RWPE1 (cell line): ENCODE measurements around the gene TMEM151A.
"Not testable (repeated sequence)": the region's sequence is repeated elsewhere in the genome, so short reads cannot be mapped to it uniquely, and the experiment has no call there.

Experiments used
- CTCF ChIA-PET: fragments of 350-600 bp; sonication (Branson Sonifier 250); formaldehyde crosslinking; extraction: SDS; loops from one replicate; lab custom pipeline; 2021; lab: Yijun Ruan, JAX
- POLR2A ChIA-PET: fragments of 400-600 bp; formaldehyde crosslinking; extraction: SDS; loops from one replicate; lab custom pipeline; 2020; ENCODE audit warnings: antibody characterized with exemption; ENCODE audit not compliant: low non-redundant PET; lab: Yijun Ruan, JAX
- DNase-seq: peaks from one replicate; pipeline ENCODE4 v3.0.0; 2012; ENCODE audit warnings: low spot score
- H3K27ac ChIP-seq: fragments of 450-650 bp; 2 replicates; pipeline ENCODE4 v1.5.1; 2017
- TF ChIP-seq, protein P1 (sequence below): fragments of 450-650 bp; conservative IDR thresholded peaks from 2 replicates; pipeline ENCODE4 v1.5.1; 2017; ENCODE audit warnings: low read depth, mild to moderate bottlenecking

Gene TMEM151A

DNA sequence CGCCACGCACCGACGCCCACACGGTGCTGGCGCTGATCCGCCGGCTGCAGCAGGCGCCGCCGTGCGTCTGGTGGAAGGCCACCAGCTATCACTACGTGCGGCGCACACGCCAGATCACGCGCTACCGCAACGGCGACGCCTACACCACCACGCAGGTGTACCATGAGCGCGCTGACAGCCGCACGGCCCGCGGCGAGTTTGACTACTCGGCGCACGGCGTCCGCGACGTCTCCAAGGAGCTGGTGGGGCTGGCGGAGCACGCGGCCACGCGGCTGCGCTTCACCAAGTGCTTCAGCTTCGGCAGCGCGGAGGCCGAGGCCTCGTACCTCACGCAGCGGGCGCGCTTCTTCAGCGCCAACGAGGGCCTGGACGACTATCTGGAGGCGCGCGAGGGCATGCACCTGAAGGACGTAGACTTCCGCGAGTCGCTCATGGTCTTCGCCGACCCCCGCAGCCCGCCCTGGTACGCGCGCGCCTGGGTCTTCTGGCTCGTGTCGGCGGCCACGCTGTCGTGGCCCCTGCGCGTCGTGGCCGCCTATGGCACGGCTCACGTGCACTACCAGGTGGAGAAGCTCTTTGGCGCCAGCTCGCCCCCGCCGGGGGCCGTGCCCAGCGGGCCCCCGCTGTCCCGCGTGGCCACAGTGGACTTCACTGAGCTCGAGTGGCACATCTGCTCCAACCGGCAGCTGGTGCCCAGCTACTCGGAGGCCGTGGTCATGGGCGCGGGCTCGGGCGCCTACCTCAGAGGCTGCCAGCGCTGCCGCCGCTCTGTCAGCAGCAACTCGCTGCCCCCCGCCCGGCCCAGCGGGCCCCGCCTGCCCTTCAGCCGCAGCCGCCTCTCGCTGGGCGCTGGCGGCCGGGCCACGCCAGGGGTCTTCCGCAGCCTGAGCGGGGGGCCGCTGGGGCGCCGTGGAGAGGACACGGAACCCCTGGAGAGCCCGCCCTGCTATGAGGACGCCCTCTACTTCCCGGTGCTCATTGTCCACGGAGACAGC is 3.2 kb downstream of the TMEM151A start:
- POLR2A ChIA-PET, result no interaction called here
- CTCF ChIA-PET, result interaction anchor here (0.6 to 2.6 kb wide), 3 partner anchors 12 to 422 kb away, joined by 4 to 6 read pairs (median 5); no protein-coding TSS in a partner anchor
- TF ChIP-seq, protein P1, sequence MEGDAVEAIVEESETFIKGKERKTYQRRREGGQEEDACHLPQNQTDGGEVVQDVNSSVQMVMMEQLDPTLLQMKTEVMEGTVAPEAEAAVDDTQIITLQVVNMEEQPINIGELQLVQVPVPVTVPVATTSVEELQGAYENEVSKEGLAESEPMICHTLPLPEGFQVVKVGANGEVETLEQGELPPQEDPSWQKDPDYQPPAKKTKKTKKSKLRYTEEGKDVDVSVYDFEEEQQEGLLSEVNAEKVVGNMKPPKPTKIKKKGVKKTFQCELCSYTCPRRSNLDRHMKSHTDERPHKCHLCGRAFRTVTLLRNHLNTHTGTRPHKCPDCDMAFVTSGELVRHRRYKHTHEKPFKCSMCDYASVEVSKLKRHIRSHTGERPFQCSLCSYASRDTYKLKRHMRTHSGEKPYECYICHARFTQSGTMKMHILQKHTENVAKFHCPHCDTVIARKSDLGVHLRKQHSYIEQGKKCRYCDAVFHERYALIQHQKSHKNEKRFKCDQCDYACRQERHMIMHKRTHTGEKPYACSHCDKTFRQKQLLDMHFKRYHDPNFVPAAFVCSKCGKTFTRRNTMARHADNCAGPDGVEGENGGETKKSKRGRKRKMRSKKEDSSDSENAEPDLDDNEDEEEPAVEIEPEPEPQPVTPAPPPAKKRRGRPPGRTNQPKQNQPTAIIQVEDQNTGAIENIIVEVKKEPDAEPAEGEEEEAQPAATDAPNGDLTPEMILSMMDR, result no peak
- H3K27ac ChIP-seq, result no peak overlapping the region
- DNase-seq, result no peak

- no peak overlapping the region for H3K27ac ChIP-seq
- TF ChIP-seq, protein P1, result no peak
- CTCF ChIA-PET, result interaction anchor here (0.8 to 1.2 kb wide), 3 partner anchors 14 to 275 kb away, joined by 4 to 5 read pairs (median 5); no protein-coding TSS in a partner anchor
- POLR2A ChIA-PET, result interaction anchor here (0.7 kb wide), 1 partner anchor 15 kb away, joined by 4 read pairs; no protein-coding TSS in a partner anchor
- DNase-seq, result no peak
These were observed 5.9 kb downstream of the TMEM151A start for GRCh38 chr11:66297610-66298009.

DNA sequence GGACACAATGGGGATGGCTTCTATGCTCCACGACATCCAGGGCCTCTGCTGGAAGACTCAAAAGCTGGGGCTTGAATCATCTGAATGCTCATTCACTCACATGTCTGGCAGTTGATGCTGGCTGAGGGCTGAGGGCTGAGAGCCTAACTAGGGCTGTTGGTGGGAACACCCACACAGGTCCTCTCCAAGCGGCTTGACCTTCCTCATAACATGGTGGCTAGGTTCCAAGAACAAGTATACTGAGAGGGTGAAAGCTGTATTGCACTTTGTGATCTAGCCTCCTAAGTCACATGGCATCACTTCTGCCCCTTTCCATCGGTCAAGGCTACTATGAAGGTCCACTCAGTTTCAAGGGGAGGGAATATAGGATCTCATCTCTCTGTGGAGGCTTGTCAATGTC is 7.5 kb downstream of the TMEM151A start:
- TF ChIP-seq, protein P1, result no peak
- CTCF ChIA-PET, result interaction anchor here (1.0 kb wide), 1 partner anchor 12 kb away, joined by 6 read pairs; no protein-coding TSS in a partner anchor
- POLR2A ChIA-PET, result no interaction called here
- no peak for DNase-seq
- H3K27ac ChIP-seq, result no peak overlapping the region

- H3K27ac ChIP-seq, result no peak overlapping the region
- DNase-seq, result no peak
- ChIA-PET CTCF (interaction anchor here (0.9 kb wide), 1 partner anchor 9 kb away, joined by 4 read pairs; no protein-coding TSS in a partner anchor), POLR2A (no interaction called here)
- TF ChIP-seq, protein P1, result no peak
These were observed 11.0 kb downstream of the TMEM151A start for GRCh38 chr11:66302656-66303055.

GRCh38 chr11:66309475-66309874 is 17.8 kb downstream of the TMEM151A start:
- no peak overlapping the region for H3K27ac ChIP-seq
- DNase-seq, result no peak
- TF ChIP-seq, protein P1, result no peak
- ChIA-PET POLR2A (no interaction called here), CTCF (interaction anchor here (0.7 kb wide), 1 partner anchor 78 kb away, joined by 3 read pairs; no protein-coding TSS in a partner anchor)

DNA sequence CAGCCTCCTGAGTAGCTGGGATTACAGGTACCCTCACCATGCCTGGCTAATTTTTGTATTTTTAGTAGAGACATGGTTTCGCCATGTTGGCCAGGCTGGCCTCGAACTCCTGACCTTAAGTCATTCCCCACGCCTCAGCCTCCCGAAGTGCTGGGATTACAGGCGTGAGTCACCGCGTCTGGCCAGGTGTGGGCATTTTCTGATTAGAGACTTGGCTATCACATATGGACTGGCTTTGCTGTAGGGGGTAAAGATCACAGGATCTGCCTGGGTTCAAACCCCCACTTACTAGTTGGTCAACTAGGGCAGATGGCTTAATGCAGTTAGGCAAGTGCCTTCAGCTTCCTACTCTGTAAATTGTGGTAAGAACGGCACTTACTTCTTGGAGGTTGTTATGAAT is 18.6 kb downstream of the TMEM151A start:
- ChIA-PET CTCF (interaction anchor here (1.5 kb wide), 1 partner anchor 75 kb away, joined by 24 read pairs; no protein-coding TSS in a partner anchor), POLR2A (interaction anchor here (0.7 kb wide), 1 partner anchor 111 kb away, joined by 3 read pairs; no protein-coding TSS in a partner anchor)
- TF ChIP-seq, protein P1, result no peak
- no peak for DNase-seq
- H3K27ac ChIP-seq, result no peak overlapping the region

DNA sequence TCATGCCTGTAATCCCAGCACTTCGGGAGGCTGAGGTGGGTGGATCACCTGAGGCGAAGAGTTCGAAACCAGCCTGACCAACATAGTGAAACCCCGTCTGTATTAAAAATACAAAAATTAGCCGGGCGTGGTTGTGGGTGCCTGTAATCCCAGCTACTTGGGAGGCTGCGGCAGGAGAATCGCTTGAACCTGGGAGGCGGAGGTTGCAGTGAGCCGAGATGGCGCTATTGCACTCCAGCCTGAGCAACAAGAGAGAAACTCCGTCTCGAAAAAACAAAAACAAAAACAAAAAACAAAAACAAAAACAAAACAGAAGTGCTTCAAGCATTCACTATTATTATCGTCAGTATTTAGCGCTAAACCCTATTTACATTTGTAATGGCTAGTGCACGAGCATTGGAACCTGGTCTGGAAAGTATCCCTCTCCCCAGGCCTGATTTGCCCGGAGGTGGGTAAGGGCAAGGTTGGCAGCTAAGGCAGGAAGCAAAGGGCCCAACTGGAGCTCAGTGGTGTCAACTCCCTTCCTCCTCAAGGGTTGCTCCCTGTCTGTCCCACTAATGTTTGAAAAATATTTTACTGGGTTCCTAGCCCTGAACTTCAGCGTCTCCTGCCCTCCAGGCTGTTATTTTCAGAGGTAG is 19.2 kb downstream of the TMEM151A start:
- POLR2A ChIA-PET, result interaction anchor here (0.7 to 2.0 kb wide), 2 partner anchors 75 to 110 kb away, joined by 3 to 5 read pairs; no protein-coding TSS in a partner anchor
- not testable (repeated sequence) for DNase-seq
- H3K27ac ChIP-seq, result peak overlapping the region; percentile 93
- CTCF ChIA-PET, result interaction anchor here (0.6 to 3.2 kb wide), 29 partner anchors 8 to 111 kb away, joined by 3 to 25 read pairs (median 4); partner anchors contain the start of genes BRMS1, RIN1 and SLC29A2
